SK-N-SH (cell line): ENCODE data around the gene PSD2.

ENCODE experiments used
- CHD2 ChIP-seq: fragments of 150-350 bp; IDR thresholded peaks from 2 replicates; pipeline ENCODE4 v1.6.1; 2018; ENCODE audit warnings: low read length; ENCODE audit not compliant: partially characterized antibody
- MXI1 ChIP-seq: IDR thresholded peaks from 2 replicates; pipeline ENCODE4 v1.6.1; 2012; ENCODE audit warnings: mild to moderate bottlenecking, low read depth, low read length, improper control_type of control experiment
- POLR2AphosphoS5 ChIP-seq: IDR thresholded peaks from 2 replicates; pipeline ENCODE4 v1.6.1; 2012; ENCODE audit warnings: low read depth, low read length
- TF ChIP-seq, protein P1 (sequence below): fragments of 200-600 bp; sonication (generic); IDR thresholded peaks from 2 replicates; pipeline ENCODE4 v1.6.1; 2017; ENCODE audit warnings: antibody characterized with exemption, mild to moderate bottlenecking, moderate library complexity
- TF ChIP-seq, protein P2 (sequence below): IDR thresholded peaks from 2 replicates; pipeline ENCODE4 v1.4.0; 2012; ENCODE audit warnings: low read depth

DNA sequence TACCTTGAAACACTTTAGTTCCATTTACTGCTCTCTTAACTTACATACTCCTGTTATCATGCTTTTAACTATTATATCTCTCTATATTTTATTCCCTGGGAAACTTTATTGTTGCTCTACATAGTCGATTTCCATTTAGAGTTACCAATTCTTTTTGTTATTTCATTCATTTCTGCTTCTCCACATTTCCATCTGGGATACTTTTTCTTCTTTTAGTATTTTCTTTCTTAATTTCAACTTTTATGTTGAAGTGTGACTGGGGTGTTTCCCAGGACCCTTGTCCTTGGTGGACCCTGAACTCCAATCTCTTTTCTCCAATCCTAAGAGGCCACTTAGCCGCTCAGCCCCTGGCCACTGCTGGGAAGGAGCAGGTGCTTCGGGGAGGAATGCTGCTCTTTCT lies 36.0 kb downstream of the PSD2 start:
- no peak for TF ChIP-seq POLR2AphosphoS5
- TF ChIP-seq, protein P1, sequence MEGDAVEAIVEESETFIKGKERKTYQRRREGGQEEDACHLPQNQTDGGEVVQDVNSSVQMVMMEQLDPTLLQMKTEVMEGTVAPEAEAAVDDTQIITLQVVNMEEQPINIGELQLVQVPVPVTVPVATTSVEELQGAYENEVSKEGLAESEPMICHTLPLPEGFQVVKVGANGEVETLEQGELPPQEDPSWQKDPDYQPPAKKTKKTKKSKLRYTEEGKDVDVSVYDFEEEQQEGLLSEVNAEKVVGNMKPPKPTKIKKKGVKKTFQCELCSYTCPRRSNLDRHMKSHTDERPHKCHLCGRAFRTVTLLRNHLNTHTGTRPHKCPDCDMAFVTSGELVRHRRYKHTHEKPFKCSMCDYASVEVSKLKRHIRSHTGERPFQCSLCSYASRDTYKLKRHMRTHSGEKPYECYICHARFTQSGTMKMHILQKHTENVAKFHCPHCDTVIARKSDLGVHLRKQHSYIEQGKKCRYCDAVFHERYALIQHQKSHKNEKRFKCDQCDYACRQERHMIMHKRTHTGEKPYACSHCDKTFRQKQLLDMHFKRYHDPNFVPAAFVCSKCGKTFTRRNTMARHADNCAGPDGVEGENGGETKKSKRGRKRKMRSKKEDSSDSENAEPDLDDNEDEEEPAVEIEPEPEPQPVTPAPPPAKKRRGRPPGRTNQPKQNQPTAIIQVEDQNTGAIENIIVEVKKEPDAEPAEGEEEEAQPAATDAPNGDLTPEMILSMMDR = no peak
- TF ChIP-seq, protein P2, sequence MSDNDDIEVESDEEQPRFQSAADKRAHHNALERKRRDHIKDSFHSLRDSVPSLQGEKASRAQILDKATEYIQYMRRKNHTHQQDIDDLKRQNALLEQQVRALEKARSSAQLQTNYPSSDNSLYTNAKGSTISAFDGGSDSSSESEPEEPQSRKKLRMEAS = no peak
- TF ChIP-seq MXI1 = no peak
- TF ChIP-seq CHD2 = no peak
